LNCAP (cell line): ENCODE data around the gene DTNBP1.

ENCODE experiments used
- TF ChIP-seq, protein P1 (sequence below): fragments of 450-650 bp; IDR thresholded peaks from 2 replicates; pipeline ENCODE4 v1.5.1; 2017; ENCODE audit warnings: mild to moderate bottlenecking

The DTNBP1 gene

DNA sequence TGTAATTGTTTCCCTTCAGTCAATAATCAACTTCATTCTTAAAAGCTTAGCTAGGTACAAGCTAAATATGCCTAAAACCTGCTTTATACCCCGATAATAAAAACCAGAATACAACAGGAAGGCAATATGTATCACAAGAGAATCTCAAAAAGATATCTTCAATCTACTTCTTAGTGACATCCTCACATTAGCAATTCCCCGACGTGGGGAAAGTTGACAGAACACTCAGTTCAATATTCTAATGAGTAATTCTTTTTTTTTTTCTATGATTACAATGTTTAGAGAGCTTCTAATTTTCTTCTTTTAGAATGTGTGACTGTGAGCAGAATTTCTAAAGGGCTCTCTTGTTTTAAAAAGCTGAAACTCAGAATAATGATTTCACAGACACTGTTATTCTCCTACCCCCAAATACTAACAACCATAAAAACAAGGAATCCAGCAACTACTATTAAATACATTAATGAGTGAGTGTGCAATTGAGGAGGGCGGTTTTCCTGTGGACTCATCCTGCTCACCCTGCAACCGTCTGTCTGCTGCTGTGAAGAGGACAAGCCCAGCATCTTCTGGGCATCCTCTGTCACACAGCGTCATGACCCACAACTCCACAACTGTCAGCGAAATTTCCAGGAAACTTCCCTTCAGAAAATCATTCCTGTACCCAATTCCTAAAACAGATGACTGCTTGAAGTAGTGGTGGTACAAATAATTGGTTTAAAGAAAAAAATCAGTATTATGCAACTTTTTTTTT is 68.1 kb downstream of the DTNBP1 start:
- TF ChIP-seq, protein P1, sequence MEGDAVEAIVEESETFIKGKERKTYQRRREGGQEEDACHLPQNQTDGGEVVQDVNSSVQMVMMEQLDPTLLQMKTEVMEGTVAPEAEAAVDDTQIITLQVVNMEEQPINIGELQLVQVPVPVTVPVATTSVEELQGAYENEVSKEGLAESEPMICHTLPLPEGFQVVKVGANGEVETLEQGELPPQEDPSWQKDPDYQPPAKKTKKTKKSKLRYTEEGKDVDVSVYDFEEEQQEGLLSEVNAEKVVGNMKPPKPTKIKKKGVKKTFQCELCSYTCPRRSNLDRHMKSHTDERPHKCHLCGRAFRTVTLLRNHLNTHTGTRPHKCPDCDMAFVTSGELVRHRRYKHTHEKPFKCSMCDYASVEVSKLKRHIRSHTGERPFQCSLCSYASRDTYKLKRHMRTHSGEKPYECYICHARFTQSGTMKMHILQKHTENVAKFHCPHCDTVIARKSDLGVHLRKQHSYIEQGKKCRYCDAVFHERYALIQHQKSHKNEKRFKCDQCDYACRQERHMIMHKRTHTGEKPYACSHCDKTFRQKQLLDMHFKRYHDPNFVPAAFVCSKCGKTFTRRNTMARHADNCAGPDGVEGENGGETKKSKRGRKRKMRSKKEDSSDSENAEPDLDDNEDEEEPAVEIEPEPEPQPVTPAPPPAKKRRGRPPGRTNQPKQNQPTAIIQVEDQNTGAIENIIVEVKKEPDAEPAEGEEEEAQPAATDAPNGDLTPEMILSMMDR: no peak

DNA sequence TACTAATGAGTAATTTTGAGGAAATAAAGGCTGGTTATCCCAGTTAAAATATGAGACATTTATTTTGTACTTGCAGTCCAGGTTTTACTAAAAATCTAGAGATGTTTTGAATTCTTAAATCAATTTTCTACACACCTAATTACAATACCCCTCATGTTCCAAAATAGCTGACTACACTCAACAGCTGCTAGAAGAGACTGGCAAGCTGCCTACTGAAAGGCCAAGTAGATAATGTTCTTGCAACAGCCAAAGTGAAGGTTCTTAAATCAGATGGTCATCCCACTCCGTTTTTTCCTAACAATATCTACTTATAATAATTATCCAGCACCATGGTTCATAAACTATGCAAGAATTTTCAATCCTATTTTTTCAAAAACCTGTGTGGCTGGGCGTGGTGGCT is 69.0 kb downstream of the DTNBP1 start:
- TF ChIP-seq, protein P1: no peak

DNA sequence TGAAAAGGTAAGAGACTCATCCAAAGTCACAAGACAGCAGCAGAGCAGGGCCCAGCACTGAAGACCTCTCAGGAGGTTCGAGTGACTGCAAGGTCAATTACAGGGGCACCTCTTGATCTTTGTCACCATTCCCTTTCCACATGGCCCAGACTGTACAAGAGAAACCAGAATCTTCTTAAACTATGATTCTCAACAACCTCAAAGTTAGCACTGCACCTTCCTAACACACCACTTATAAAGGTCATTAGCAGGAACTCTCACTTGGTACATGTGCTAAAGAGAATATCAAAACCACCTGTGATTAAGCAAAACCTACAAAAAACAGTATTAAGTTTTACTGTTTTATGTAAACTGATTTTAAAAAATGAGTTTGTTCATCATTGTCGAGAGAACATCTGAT is 70.2 kb downstream of the DTNBP1 start:
- TF ChIP-seq, protein P1: no peak

DNA sequence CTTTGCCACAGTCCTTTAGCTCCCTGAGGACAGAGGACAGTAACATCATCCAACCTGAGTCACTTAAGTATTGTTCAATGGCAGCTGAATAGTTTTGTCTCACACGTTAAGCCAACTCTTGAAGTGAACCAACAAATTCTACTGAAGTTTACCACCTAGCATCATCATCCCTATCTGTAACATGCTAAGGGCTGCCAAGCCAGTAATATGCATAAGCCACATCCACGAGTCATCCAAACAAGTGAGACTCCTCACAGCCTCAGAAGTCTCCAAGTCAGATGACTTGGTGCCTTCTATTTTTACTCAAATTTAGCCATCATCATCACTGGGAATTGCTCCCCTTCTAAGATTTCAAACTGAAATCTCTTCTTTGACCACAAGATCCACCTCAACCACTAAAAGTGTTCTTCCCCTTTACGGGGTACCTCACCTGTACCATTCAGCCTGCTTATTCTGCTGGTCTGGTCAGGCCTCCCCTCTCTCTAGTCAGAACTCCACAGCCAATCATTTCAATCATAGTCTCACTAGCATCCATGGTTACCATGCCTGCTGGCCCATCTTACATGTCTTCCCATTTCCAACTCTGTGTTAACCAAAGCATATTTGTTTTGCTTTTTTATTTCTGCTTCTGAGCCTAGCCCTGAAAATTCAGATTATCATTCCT is 73.7 kb downstream of the DTNBP1 start:
- TF ChIP-seq, protein P1: no peak

DNA sequence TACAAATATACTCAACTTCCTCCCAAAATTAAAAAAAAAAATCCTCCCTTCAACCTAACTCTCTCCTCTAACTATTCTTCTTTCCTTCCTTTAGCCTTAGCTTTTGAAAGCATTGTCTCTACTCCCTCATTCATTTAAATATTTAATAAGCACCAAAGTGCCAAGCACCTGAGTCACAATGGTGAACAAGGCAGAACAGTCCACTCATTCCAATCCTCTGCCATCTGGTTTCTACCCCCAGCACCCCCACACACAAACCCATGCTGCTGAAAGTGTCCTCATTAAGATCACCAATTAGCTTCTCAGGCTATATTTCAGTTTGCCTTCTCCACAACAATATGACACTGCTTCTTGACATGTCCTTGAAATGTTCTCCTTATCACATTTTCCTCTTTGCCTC is 76.3 kb downstream of the DTNBP1 start:
- TF ChIP-seq, protein P1: no peak

DNA sequence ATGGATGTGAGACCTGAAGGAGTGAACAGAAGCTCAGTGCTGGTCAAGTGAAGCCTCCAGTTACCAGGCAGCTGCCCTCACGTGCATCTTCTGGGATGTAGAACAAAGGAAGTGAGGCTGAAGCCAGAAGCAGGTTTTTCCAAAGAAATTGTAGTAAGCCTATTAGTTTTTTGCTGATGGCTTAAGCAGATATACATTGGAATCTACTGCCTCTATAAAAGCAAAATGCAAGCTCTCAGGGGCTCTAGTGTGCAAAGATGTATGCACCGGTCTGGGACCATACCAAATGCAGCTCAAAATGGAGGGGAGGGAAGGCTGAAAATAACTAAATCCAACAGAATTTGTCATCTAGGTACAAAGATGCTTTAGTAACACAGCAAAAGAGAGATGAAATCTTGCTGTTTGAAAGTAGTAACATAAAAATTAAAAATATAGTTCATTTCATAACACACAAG is 77.0 kb downstream of the DTNBP1 start:
- TF ChIP-seq, protein P1: no peak

DNA sequence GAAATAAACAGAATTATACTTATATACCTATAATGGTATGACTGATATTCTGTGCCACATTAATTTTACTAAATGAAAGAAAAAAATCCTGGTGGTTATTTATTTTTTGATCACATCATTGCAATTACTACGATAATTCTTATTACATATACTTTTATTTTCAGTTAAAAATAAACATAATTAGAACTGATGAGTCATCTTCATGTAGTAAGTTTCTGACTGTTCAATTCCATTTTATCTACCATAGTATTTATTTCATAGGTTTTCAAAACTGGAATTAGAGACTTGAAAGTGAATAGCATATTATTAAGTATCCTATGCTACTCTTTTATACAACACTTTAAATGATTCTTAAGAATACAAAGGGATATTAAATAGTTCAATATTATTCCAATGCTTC is 80.3 kb downstream of the DTNBP1 start:
- TF ChIP-seq, protein P1: no peak
